K562 (cell line): Measurements from ENCODE around the gene ERAP2. TPM values are rescaled to one million over a fixed set of nuclear protein-coding genes. Genes with fewer than 3 reads are reported as not detected.

Experiments used
- BRCA1 ChIP-seq, 2 experiments: fragments of 450-650 bp in 1 of 2; sonication (generic) in 1 of 2; formaldehyde crosslinking in 1 of 2; IDR thresholded peaks; 2 replicates each; pipeline versions ENCODE4 v1.5.0 to v1.6.1; 2017 to 2020; ENCODE audit warnings: mild to moderate bottlenecking in 1 of 2, missing genetic modification reagents in 1 of 2
- HCFC1 ChIP-seq: IDR thresholded peaks from 2 replicates; pipeline ENCODE4 v1.6.1; 2012; ENCODE audit warnings: low read depth, low read length, improper control_type of control experiment
- HDAC1 ChIP-seq, 2 experiments: fragments of 450-650 bp; IDR thresholded peaks; 2 replicates each; pipeline ENCODE4 v1.6.1; 2016 to 2017; ENCODE audit warnings: inconsistent platforms in 1 of 2, mild to moderate bottlenecking in 1 of 2, moderate library complexity in 1 of 2
- HSF4 ChIP-seq: fragments of 250-450 bp; sonication (Bioruptor Pico); IDR thresholded peaks from 2 replicates; pipeline ENCODE4 v2.1.2; 2022; ENCODE audit warnings: mild to moderate bottlenecking, moderate library complexity, borderline replicate concordance
- PHF8 ChIP-seq: fragments of 200-600 bp; sonication (generic); IDR thresholded peaks from 2 replicates; pipeline ENCODE4 v1.6.1; 2012; ENCODE audit warnings: mixed run types, mild to moderate bottlenecking, inconsistent platforms, low read length, moderate library complexity, borderline replicate concordance
- SAFB ChIP-seq: fragments of 200-400 bp; formaldehyde crosslinking; IDR thresholded peaks from 2 replicates; pipeline ENCODE4 v1.6.1; 2017; ENCODE audit warnings: low read depth, low read length, borderline replicate concordance
- TFAP4 ChIP-seq: sonication (generic); formaldehyde crosslinking; IDR thresholded peaks from 2 replicates; pipeline ENCODE4 v1.8.0; 2022; ENCODE audit warnings: missing genetic modification reagents, mild to moderate bottlenecking, moderate library complexity, borderline replicate concordance
- ZBED1 ChIP-seq: IDR thresholded peaks from 2 replicates; pipeline ENCODE4 v1.6.1; 2014
- ZFP30 ChIP-seq: fragments of 250-450 bp; sonication (Bioruptor Pico); IDR thresholded peaks from 2 replicates; pipeline ENCODE4 v1.8.0; 2022; ENCODE audit warnings: moderate library complexity, mild to moderate bottlenecking, inconsistent platforms, borderline replicate concordance
- ZNF212 ChIP-seq: fragments of 450-650 bp; formaldehyde crosslinking; IDR thresholded peaks from 2 replicates; pipeline ENCODE4 v1.4.0; 2020; ENCODE audit warnings: mild to moderate bottlenecking
- ZNF311 ChIP-seq: fragments of 250-450 bp; sonication (Bioruptor Pico); IDR thresholded peaks from 2 replicates; pipeline ENCODE4 v1.4.0; 2020; ENCODE audit warnings: mild to moderate bottlenecking, moderate library complexity
- ZNF589 ChIP-seq: fragments of 200-800 bp; sonication (Bioruptor generic); IDR thresholded peaks from 2 replicates; pipeline ENCODE4 v1.6.1; 2016; ENCODE audit warnings: low read depth, missing genetic modification characterization, missing compliant biosample characterization
- ZNF609 ChIP-seq: sonication (generic); formaldehyde crosslinking; IDR thresholded peaks from 2 replicates; pipeline ENCODE4 v1.8.1; 2023; ENCODE audit warnings: missing genetic modification reagents, mild to moderate bottlenecking, borderline replicate concordance
- ZNF639 ChIP-seq, 2 experiments: fragments of 200-800 bp in 1 of 2; sonication (Bioruptor generic) in 1 of 2; sonication (generic) in 1 of 2; formaldehyde crosslinking in 1 of 2; IDR thresholded peaks in 1 of 2; conservative IDR thresholded peaks in 1 of 2; 2 replicates each; pipeline versions ENCODE4 v1.5.0 to v1.6.1; 2016 to 2020; ENCODE audit warnings: missing compliant biosample characterization in 1 of 2, missing genetic modification characterization in 1 of 2, missing genetic modification reagents in 1 of 2
- ZSCAN32 ChIP-seq: fragments of 450-650 bp; formaldehyde crosslinking; IDR thresholded peaks from 2 replicates; pipeline ENCODE4 v1.4.0; 2020; ENCODE audit warnings: mild to moderate bottlenecking, moderate library complexity
- polyA plus RNA-seq, 8 experiments: library from polyadenylated mRNA; depleted of rRNA in 4 of 8; stranded (reverse) in 5 of 8; unstranded in 3 of 8; fragments of >200 nt; fragmentation: Nextera tagmentation in 2 of 8; fragmentation: Illumina TruSeq in 1 of 8; extraction: Ambion mirVana in 2 of 8; extraction: Trizol in 1 of 8; gene quantifications; 2 replicates each; pipeline versions ENCODE4 v1.2.1 to v1.2.3, GENCODE V29; 2011 to 2014; ENCODE audit warnings: inconsistent platforms in 1 of 8, missing spikeins in 1 of 8
- total RNA-seq, 7 experiments: library from RNA; depleted of rRNA in 6 of 7; stranded (reverse); fragments of >200 nt in 6 of 7; fragmentation: Illumina TruSeq in 2 of 7; extraction: Trizol in 2 of 7; gene quantifications; 2 replicates each; pipeline versions ENCODE4 v1.2.1 to v1.2.3, GENCODE V29; 2011 to 2021; ENCODE audit warnings: low replicate concordance in 1 of 7
- TF ChIP-seq, protein P1 (sequence below): sonication (generic); formaldehyde crosslinking; IDR thresholded peaks from 2 replicates; pipeline ENCODE4 v1.8.0; 2022; ENCODE audit warnings: mild to moderate bottlenecking, missing genetic modification reagents, borderline replicate concordance

Gene ERAP2
- total and polyA plus RNA-seq, 9 of the 15 experiments (the other 6 are each of a cell fraction or from before 2014, with no cell fraction given) = 0.93 to 4.0 (median 2.1) TPM

GRCh38 chr5:96935559-96936430, 59.5 kb downstream of the ERAP2 start, which contains the start of gene LNPEP (continued):
- no peak for TF ChIP-seq ZNF639 (CRISPR knock-in tag; conservative IDR thresholded peaks at IDR 0.05 in 1 of 2, IDR thresholded peaks at IDR 0.05 in 1 of 2)
- peak; percentile 59; the same call in 1 of the 2 replicates for TF ChIP-seq PHF8
- no peak for TF ChIP-seq ZSCAN32 (CRISPR knock-in tag)
- TF ChIP-seq ZNF311 (CRISPR knock-in tag) = no peak
- TF ChIP-seq ZNF609 (CRISPR knock-in tag) = 0 out of 2 replicates have a peak, but pooled peaks have one; percentile 35
- TF ChIP-seq HDAC1 (IDR thresholded peaks at IDR 0.05) = peak in 1 of 2 experiments; percentile 61; a peak in 1 of 4 replicates
- peak; percentile 74 for TF ChIP-seq SAFB
- TF ChIP-seq, protein P1, sequence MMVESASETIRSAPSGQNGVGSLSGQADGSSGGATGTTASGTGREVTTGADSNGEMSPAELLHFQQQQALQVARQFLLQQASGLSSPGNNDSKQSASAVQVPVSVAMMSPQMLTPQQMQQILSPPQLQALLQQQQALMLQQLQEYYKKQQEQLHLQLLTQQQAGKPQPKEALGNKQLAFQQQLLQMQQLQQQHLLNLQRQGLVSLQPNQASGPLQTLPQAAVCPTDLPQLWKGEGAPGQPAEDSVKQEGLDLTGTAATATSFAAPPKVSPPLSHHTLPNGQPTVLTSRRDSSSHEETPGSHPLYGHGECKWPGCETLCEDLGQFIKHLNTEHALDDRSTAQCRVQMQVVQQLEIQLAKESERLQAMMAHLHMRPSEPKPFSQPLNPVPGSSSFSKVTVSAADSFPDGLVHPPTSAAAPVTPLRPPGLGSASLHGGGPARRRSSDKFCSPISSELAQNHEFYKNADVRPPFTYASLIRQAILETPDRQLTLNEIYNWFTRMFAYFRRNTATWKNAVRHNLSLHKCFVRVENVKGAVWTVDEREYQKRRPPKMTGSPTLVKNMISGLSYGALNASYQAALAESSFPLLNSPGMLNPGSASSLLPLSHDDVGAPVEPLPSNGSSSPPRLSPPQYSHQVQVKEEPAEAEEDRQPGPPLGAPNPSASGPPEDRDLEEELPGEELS = no peak
- TF ChIP-seq HSF4 (CRISPR knock-in tag) = no peak
- TF ChIP-seq ZNF589 = 0 out of 2 replicates have a peak, but pooled peaks have one; percentile 29
- TF ChIP-seq BRCA1 (IDR thresholded peaks at IDR 0.05) = no peak
- TF ChIP-seq BRCA1 (CRISPR knock-in tag; IDR thresholded peaks at IDR 0.05) = no peak
- TF ChIP-seq TFAP4 (CRISPR knock-in tag) = peak; percentile 96
- no peak for TF ChIP-seq ZFP30 (CRISPR knock-in tag)
- no peak for TF ChIP-seq ZNF212 (CRISPR knock-in tag)
- TF ChIP-seq ZBED1 = 0 out of 2 replicates have a peak, but pooled peaks have one; percentile 77
- TF ChIP-seq HCFC1 = peak; percentile 48; the same call in 1 of the 2 replicates
